HepG2 (cell line): ENCODE data around the gene PDRG1. TPM values are rescaled to one million over a fixed set of nuclear protein-coding genes. Genes with fewer than 3 reads are reported as not detected.

Experiments
- ATAC-seq: fragments of 200-7000 bp; cut with Tn5 transposase; 3 replicates; pipeline ENCODE4 v1.9.1; 2020; ENCODE audit warnings: mild to moderate bottlenecking, moderate library complexity
- BruUV-seq: library from RNA; stranded (reverse); fragments of 400-500 nt; replicated peaks from 2 replicates; lab custom pipeline; 2021; lab: Mats Ljungman, UMichigan
- CTCF ChIA-PET: fragments of 300-600 bp; formaldehyde crosslinking; extraction: SDS; loops from one replicate; lab custom pipeline; 2021; ENCODE audit warnings: low total read pairs, inconsistent platforms, low intra/inter-chr PET ratio; lab: Yijun Ruan, JAX
- POLR2A ChIA-PET: fragments of 350-600 bp; sonication (Branson Sonifier 250); formaldehyde crosslinking; loops from one replicate; lab custom pipeline; 2020; ENCODE audit warnings: antibody characterized with exemption, inconsistent platforms; lab: Yijun Ruan, JAX
- DNase-seq: peaks from one replicate; pipeline ENCODE4 v3.0.0-alpha.2; 2015; ENCODE audit warnings: low spot score
- FAIRE-seq: peaks from 3 replicates; lab custom pipeline; 2011; peaks lifted over from hg19 to GRCh38; lab: Jason Lieb, UNC
- H2AFZ ChIP-seq: one replicate; pipeline ENCODE4 v1.6.1; 2011; ENCODE audit warnings: low read length, inconsistent platforms
- H3K27ac ChIP-seq: fragments of 300-600 bp; 3 replicates; pipeline ENCODE4 v1.8.0; 2011; ENCODE audit warnings: mixed run types, mild to moderate bottlenecking, mixed read lengths, low read length, inconsistent platforms; ENCODE audit not compliant: insufficient read depth; ENCODE audit errors: extremely low read length
- H3K27me3 ChIP-seq, 2 experiments: fragments of 200-600 bp in 1 of 2; 2 replicates in 1 of 2; 3 replicates in 1 of 2; pipeline versions ENCODE4 v1.6.0 to v1.8.0; 2011; ENCODE audit warnings: low read length in 2 of 2, mild to moderate bottlenecking in 2 of 2, moderate library complexity in 2 of 2, inconsistent platforms in 1 of 2; ENCODE audit not compliant: insufficient read depth in 2 of 2, control insufficient read depth in 1 of 2
- H3K36me3 ChIP-seq, 2 experiments: fragments of 200-600 bp in 1 of 2; replicated peaks in 1 of 2; 2 replicates in 1 of 2; 3 replicates in 1 of 2; pipeline versions ENCODE4 v1.5.1 to v1.8.0; 2011; ENCODE audit warnings: low read length in 2 of 2, inconsistent platforms in 1 of 2; ENCODE audit not compliant: insufficient read depth in 2 of 2, control insufficient read depth in 1 of 2
- H3K4me1 ChIP-seq: 2 replicates; pipeline ENCODE4 v1.5.1; 2012; ENCODE audit warnings: low read length, inconsistent platforms; ENCODE audit not compliant: insufficient read depth
- H3K4me2 ChIP-seq: 2 replicates; pipeline ENCODE4 v1.6.0; 2011; ENCODE audit warnings: low read depth, low read length, inconsistent platforms
- H3K4me3 ChIP-seq, 3 experiments: fragments of 200-600 bp in 1 of 3; sonication (generic), shearing (Covaris generic) in 1 of 3; replicated peaks in 1 of 3; 2 replicates each; pipeline ENCODE4 v1.5.1; 2011 to 2016; ENCODE audit warnings: low read length in 3 of 3, inconsistent platforms in 2 of 3, low read depth in 2 of 3, mild to moderate bottlenecking in 2 of 3, control low read depth in 1 of 3, mixed read lengths in 1 of 3; ENCODE audit not compliant: insufficient read depth in 1 of 3
- H3K79me2 ChIP-seq: one replicate; pipeline ENCODE4 v1.6.1; 2011; ENCODE audit warnings: low read length, inconsistent platforms; ENCODE audit not compliant: insufficient read depth
- H3K9ac ChIP-seq: 2 replicates; pipeline ENCODE4 v1.6.0; 2011; ENCODE audit warnings: mild to moderate bottlenecking, low read depth, low read length, inconsistent platforms; ENCODE audit not compliant: insufficient read depth
- H3K9me3 ChIP-seq: 2 replicates; pipeline ENCODE4 v1.5.1; 2012; ENCODE audit warnings: mild to moderate bottlenecking, low read length
- H4K20me1 ChIP-seq: 2 replicates; pipeline ENCODE4 v1.6.0; 2011; ENCODE audit warnings: inconsistent platforms, mild to moderate bottlenecking, low read length, moderate library complexity; ENCODE audit not compliant: insufficient read depth
- ADNP ChIP-seq: sonication (generic); formaldehyde crosslinking; IDR thresholded peaks from 2 replicates; pipeline ENCODE4 v1.4.0; 2020; ENCODE audit warnings: missing genetic modification reagents
- KAT2B ChIP-seq: fragments of 150-350 bp; IDR thresholded peaks from 2 replicates; pipeline ENCODE4 v1.6.1; 2014; ENCODE audit warnings: low read depth, low read length, borderline replicate concordance
- MYNN ChIP-seq: sonication (generic); formaldehyde crosslinking; IDR thresholded peaks from 2 replicates; pipeline ENCODE4 v1.4.0; 2020; ENCODE audit warnings: mild to moderate bottlenecking, low read depth, missing genetic modification reagents
- NFE2 ChIP-seq: sonication (generic); formaldehyde crosslinking; IDR thresholded peaks from 2 replicates; pipeline ENCODE4 v1.4.0; 2020; ENCODE audit warnings: missing genetic modification reagents
- NFKBIZ ChIP-seq: IDR thresholded peaks from 2 replicates; pipeline ENCODE4 v1.6.1; 2018; ENCODE audit warnings: missing genetic modification reagents, missing compliant biosample characterization
- SMAD9 ChIP-seq: sonication (generic); formaldehyde crosslinking; IDR thresholded peaks from 2 replicates; pipeline ENCODE4 v1.5.1; 2020; ENCODE audit warnings: mild to moderate bottlenecking, missing genetic modification reagents
- SSRP1 ChIP-seq: IDR thresholded peaks from 2 replicates; pipeline ENCODE4 v1.6.1; 2016; ENCODE audit warnings: control low read depth
- ZMYM2 ChIP-seq: sonication (generic); formaldehyde crosslinking; IDR thresholded peaks from 2 replicates; pipeline ENCODE4 v1.8.0; 2022; ENCODE audit warnings: mild to moderate bottlenecking, missing genetic modification reagents
- ZNF33A ChIP-seq: sonication (generic); formaldehyde crosslinking; IDR thresholded peaks from 2 replicates; pipeline ENCODE4 v1.5.1; 2020; ENCODE audit warnings: missing genetic modification reagents, mild to moderate bottlenecking, moderate library complexity, borderline replicate concordance
- ZNF552 ChIP-seq: sonication (generic); formaldehyde crosslinking; IDR thresholded peaks from 2 replicates; pipeline ENCODE4 v1.9.0; 2022; ENCODE audit warnings: missing genetic modification reagents, mild to moderate bottlenecking, borderline replicate concordance
- ZNF878 ChIP-seq: sonication (generic); formaldehyde crosslinking; IDR thresholded peaks from 2 replicates; pipeline ENCODE4 v1.8.1; 2023; ENCODE audit warnings: mild to moderate bottlenecking, missing genetic modification reagents, moderate library complexity
- WGBS: methylation state at CpG from one replicate; pipeline ENCODE4 v1.1.6; 2017; ENCODE audit warnings: low lambda C conversion rate; 5-methylcytosine and 5-hydroxymethylcytosine counted together
- in situ Hi-C: cut with HindIII; loops from 2 replicates; pipeline ENCODE4 v1.10.0; 2017; ENCODE audit warnings: low pct_unique_long_range_greater_than_20kb; ENCODE audit not compliant: extremely low pct_ligation_motif_present
- intact Hi-C: fragments of 100-400 bp; cut with micrococcal nuclease; formaldehyde crosslinking; loops from one replicate; pipeline ENCODE4 v1.10.0; 2022; ENCODE audit not compliant: unreplicated experiment
- polyA plus RNA-seq, 8 experiments: library from polyadenylated mRNA; depleted of rRNA in 3 of 8; stranded (reverse) in 7 of 8; unstranded in 1 of 8; fragments of >200 nt; fragmentation: Illumina TruSeq in 4 of 8; extraction: Trizol in 4 of 8; gene quantifications; 2 replicates each; pipeline versions ENCODE4 v1.2.1 to v1.2.3, GENCODE V29; 2011 to 2016; ENCODE audit warnings: low read depth in 4 of 8, missing spikeins in 1 of 8, mixed read lengths in 1 of 8; ENCODE audit not compliant: insufficient read depth in 1 of 8
- total RNA-seq, 5 experiments: library from RNA; depleted of rRNA; stranded (reverse); fragments of >200 nt; fragmentation: Illumina TruSeq; extraction: Trizol; gene quantifications; 2 replicates each; pipeline ENCODE4 v1.2.3, GENCODE V29; 2016; ENCODE audit warnings: low read depth in 1 of 5
- TF ChIP-seq, protein P1 (sequence below): sonication (generic); formaldehyde crosslinking; IDR thresholded peaks from 2 replicates; pipeline ENCODE4 v1.4.0; 2020; ENCODE audit warnings: mild to moderate bottlenecking, missing genetic modification reagents
- TF ChIP-seq, protein P2 (sequence below): IDR thresholded peaks from 2 replicates; pipeline ENCODE4 v1.6.1; 2016; ENCODE audit warnings: low read depth, control low read depth
- TF ChIP-seq, protein P3 (sequence below): sonication (generic); formaldehyde crosslinking; IDR thresholded peaks from 2 replicates; pipeline ENCODE4 v1.4.0; 2020; ENCODE audit warnings: missing genetic modification reagents

PDRG1 gene
- total and polyA plus RNA-seq, 2 of the 13 experiments (the other 11 are each of a cell fraction or from before 2014, with no cell fraction given): 16.6 to 18.0 TPM

DNA sequence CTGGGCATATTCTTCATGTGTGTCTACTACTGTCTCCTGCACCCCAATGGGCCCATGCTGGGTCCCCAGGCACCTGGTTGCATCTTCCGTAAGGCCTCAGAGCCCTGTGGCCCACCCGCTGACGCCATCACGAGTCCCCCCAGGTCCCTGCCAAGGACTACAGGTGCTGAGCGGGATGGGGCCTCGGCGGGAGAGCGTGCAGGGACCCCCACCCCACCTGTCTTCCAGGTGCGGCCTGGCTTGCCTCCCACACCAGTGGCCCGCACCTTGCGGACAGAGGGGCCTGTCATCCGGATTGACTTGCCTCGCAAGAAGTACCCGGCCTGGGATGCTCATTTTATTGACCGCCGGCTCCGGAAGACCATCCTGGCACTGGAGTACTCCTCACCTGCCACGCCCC is 45.1 kb upstream of the PDRG1 start (continued):
- TF ChIP-seq ZNF33A (CRISPR knock-in tag) (no peak), KAT2B (no peak)

DNA sequence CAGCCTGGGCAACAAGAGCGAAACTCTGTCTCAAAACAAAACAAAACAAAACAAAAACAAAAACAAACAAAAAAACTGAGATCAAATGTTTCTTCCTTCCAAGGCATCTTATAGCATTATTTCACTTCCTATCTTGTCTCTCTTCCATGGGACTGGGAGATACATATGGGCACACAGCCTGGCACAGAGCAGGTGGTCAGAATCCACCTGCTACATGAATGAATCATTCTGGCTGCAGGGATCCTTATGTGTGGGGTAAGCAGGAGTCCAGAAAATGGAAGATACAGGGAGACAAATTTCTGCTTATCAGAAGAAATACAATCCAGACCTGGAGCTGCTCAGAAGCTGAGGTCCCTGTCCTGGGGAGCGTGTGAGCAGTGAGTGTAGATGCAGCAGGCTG is 40.2 kb upstream of the PDRG1 start:
- Histone ChIP-seq H3K27ac (no peak overlapping the region), H4K20me1 (peaks cover 8% of the 10 kb centered on the region; the same call in 1 of the 2 replicates), H3K9ac (no peak overlapping the region), H3K79me2 (no peaks in the 10 kb centered on the region), H2AFZ (no peak overlapping the region), H3K4me3 (no peak overlapping the region), H3K4me2 (no peak overlapping the region), H3K36me3 (no peaks in the 10 kb centered on the region), H3K9me3 (no peaks in the 10 kb centered on the region), H3K27me3 (peaks cover 9 to 52% of the 10 kb centered on the region in 2 experiments; a peak in 4 of 5 replicates), H3K4me1 (no peaks in the 10 kb centered on the region)
- DNase-seq: no peak
- FAIRE-seq: no peak
- no TSS peak for BruUV-seq
- ChIA-PET CTCF (no interaction called here), POLR2A (no interaction called here)
- 2% methylated on average over 2 of the region's 2 CpGs for WGBS
- intact Hi-C loops: no loop called here
- in situ Hi-C loops: no loop called here
- ATAC-seq: no peak
- TF ChIP-seq NFKBIZ: no peak
- TF ChIP-seq, protein P1, sequence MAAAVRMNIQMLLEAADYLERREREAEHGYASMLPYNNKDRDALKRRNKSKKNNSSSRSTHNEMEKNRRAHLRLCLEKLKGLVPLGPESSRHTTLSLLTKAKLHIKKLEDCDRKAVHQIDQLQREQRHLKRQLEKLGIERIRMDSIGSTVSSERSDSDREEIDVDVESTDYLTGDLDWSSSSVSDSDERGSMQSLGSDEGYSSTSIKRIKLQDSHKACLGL (CRISPR knock-in tag): no peak
- TF ChIP-seq, protein P2, sequence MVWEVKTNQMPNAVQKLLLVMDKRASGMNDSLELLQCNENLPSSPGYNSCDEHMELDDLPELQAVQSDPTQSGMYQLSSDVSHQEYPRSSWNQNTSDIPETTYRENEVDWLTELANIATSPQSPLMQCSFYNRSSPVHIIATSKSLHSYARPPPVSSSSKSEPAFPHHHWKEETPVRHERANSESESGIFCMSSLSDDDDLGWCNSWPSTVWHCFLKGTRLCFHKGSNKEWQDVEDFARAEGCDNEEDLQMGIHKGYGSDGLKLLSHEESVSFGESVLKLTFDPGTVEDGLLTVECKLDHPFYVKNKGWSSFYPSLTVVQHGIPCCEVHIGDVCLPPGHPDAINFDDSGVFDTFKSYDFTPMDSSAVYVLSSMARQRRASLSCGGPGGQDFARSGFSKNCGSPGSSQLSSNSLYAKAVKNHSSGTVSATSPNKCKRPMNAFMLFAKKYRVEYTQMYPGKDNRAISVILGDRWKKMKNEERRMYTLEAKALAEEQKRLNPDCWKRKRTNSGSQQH: no peak
- TF ChIP-seq MYNN (CRISPR knock-in tag): no peak
- TF ChIP-seq ZMYM2 (CRISPR knock-in tag): no peak
- TF ChIP-seq SSRP1 (CRISPR knock-in tag): no peak
- TF ChIP-seq ZNF552 (CRISPR knock-in tag): no peak
- TF ChIP-seq SMAD9 (CRISPR knock-in tag): no peak
- no peak for TF ChIP-seq NFE2 (CRISPR knock-in tag)
- no peak for TF ChIP-seq ADNP
- no peak for TF ChIP-seq ZNF878 (CRISPR knock-in tag)
- TF ChIP-seq, protein P3, sequence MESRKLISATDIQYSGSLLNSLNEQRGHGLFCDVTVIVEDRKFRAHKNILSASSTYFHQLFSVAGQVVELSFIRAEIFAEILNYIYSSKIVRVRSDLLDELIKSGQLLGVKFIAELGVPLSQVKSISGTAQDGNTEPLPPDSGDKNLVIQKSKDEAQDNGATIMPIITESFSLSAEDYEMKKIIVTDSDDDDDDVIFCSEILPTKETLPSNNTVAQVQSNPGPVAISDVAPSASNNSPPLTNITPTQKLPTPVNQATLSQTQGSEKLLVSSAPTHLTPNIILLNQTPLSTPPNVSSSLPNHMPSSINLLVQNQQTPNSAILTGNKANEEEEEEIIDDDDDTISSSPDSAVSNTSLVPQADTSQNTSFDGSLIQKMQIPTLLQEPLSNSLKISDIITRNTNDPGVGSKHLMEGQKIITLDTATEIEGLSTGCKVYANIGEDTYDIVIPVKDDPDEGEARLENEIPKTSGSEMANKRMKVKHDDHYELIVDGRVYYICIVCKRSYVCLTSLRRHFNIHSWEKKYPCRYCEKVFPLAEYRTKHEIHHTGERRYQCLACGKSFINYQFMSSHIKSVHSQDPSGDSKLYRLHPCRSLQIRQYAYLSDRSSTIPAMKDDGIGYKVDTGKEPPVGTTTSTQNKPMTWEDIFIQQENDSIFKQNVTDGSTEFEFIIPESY (CRISPR knock-in tag): no peak
